Measurements from ENCODE around the gene CCL22. TPM values are rescaled to one million over a fixed set of nuclear protein-coding genes. Genes with fewer than 3 reads are reported as not detected.

Gene CCL22
- total RNA-seq, 1 donor from 2014 or later, result not detected

GRCh38 chr16:57318240-57318970 is 40.2 kb upstream of the CCL22 start:
- peak overlapping the region; percentile 95 for H2AFZ ChIP-seq (replicated peaks)

GRCh38 chr16:57319646-57320045 is 38.9 kb upstream of the CCL22 start:
- Histone ChIP-seq H3K4me2 (no peak overlapping the region), H3F3A (ENCODE audit: low read depth) (no peaks in the 10 kb centered on the region), H3K4me1 (peaks cover 6% of the 10 kb centered on the region), H3K79me2 (ENCODE audit: low read depth) (no peaks in the 10 kb centered on the region), H3K27ac (no peak overlapping the region), H3K4me3 (no peak overlapping the region), H3K27me3 (no peaks in the 10 kb centered on the region), H4K20me1 (ENCODE audit: low read depth) (no peaks in the 10 kb centered on the region), H2AFZ (replicated peaks) (no peak overlapping the region), H3K9ac (no peak overlapping the region), H3K36me3 (no peaks in the 10 kb centered on the region), H3K9me3 (ENCODE audit: low read depth) (no peaks in the 10 kb centered on the region)
- H3K4me1 Mint-ChIP-seq, result peaks cover 10% of the 10 kb centered on the region
- no peak for DNase-seq (ENCODE audit: low spot score)
- no peaks in the 10 kb centered on the region for H3K36me3 Mint-ChIP-seq
- no peak overlapping the region for H3K4me3 Mint-ChIP-seq
- no peaks in the 10 kb centered on the region for H3K9me3 Mint-ChIP-seq
- no peak overlapping the region for H3K27ac Mint-ChIP-seq
- no peak for TF ChIP-seq EZH2 (IDR thresholded peaks at IDR 0.05)
- TF ChIP-seq CTCF (IDR thresholded peaks at IDR 0.05), result no peak
- no peak for TF ChIP-seq EZH2phosphoT487 (IDR thresholded peaks at IDR 0.05)
- H3K27me3 Mint-ChIP-seq (ENCODE audit: insufficient read depth, low read depth), result peaks cover 2% of the 10 kb centered on the region

More at GRCh38 chr16:57318240-57318970, 40.2 kb upstream of the CCL22 start:
- no peaks in the 10 kb centered on the region for H3K36me3 Mint-ChIP-seq
- H3K9me3 Mint-ChIP-seq, result no peaks in the 10 kb centered on the region
- no peak overlapping the region for H3K9ac ChIP-seq
- H3K4me3 Mint-ChIP-seq, result no peak overlapping the region
- no peaks in the 10 kb centered on the region for H3K79me2 ChIP-seq (ENCODE audit: low read depth)
- DNase-seq (ENCODE audit: low spot score), result peak; percentile 36
- no peaks in the 10 kb centered on the region for H3K36me3 ChIP-seq
- no peak overlapping the region for H3K27ac ChIP-seq
- no peaks in the 10 kb centered on the region for H3F3A ChIP-seq (ENCODE audit: low read depth)
- no peaks in the 10 kb centered on the region for H4K20me1 ChIP-seq (ENCODE audit: low read depth)
- peaks cover 10% of the 10 kb centered on the region for H3K4me1 Mint-ChIP-seq
- H3K27ac Mint-ChIP-seq, result peak overlapping the region; percentile 93
- H3K27me3 ChIP-seq, result no peaks in the 10 kb centered on the region
- TF ChIP-seq CTCF (IDR thresholded peaks at IDR 0.05) (no peak), EZH2phosphoT487 (IDR thresholded peaks at IDR 0.05) (no peak), EZH2 (IDR thresholded peaks at IDR 0.05) (no peak)
- H3K27me3 Mint-ChIP-seq (ENCODE audit: insufficient read depth, low read depth), result peaks cover 2% of the 10 kb centered on the region
- H3K4me3 ChIP-seq, result no peak overlapping the region
- peaks cover 6% of the 10 kb centered on the region for H3K4me1 ChIP-seq
- no peaks in the 10 kb centered on the region for H3K9me3 ChIP-seq (ENCODE audit: low read depth)
- H3K4me2 ChIP-seq, result no peak overlapping the region

- no peaks in the 10 kb centered on the region for H3K27me3 ChIP-seq
- Mint-ChIP-seq H3K4me1 (peaks cover 2% of the 10 kb centered on the region), H3K4me3 (no peak overlapping the region)
These were observed 33.8 kb upstream of the CCL22 start for GRCh38 chr16:57324749-57325148.

More at GRCh38 chr16:57324749-57325148, 33.8 kb upstream of the CCL22 start:
- H3K9me3 ChIP-seq (ENCODE audit: low read depth), result peaks cover 4% of the 10 kb centered on the region
- no peak overlapping the region for H3K9ac ChIP-seq
- TF ChIP-seq EZH2phosphoT487 (IDR thresholded peaks at IDR 0.05) (no peak), EZH2 (IDR thresholded peaks at IDR 0.05) (no peak), CTCF (IDR thresholded peaks at IDR 0.05) (no peak)
- no peak overlapping the region for H3K4me3 ChIP-seq
- no peak overlapping the region for H3K27ac ChIP-seq
- no peak overlapping the region for H2AFZ ChIP-seq (replicated peaks)
- no peak for DNase-seq (ENCODE audit: low spot score)
- Mint-ChIP-seq H3K27ac (no peak overlapping the region), H3K36me3 (no peaks in the 10 kb centered on the region), H3K9me3 (peaks cover 4% of the 10 kb centered on the region), H3K27me3 (ENCODE audit: insufficient read depth, low read depth) (peaks cover 2% of the 10 kb centered on the region)
- peaks cover 4% of the 10 kb centered on the region for H3F3A ChIP-seq (ENCODE audit: low read depth)
- H3K4me2 ChIP-seq, result no peak overlapping the region
- no peaks in the 10 kb centered on the region for H3K4me1 ChIP-seq
- no peaks in the 10 kb centered on the region for H4K20me1 ChIP-seq (ENCODE audit: low read depth)
- H3K36me3 ChIP-seq, result no peaks in the 10 kb centered on the region
- no peaks in the 10 kb centered on the region for H3K79me2 ChIP-seq (ENCODE audit: low read depth)

Data from neural progenitor cell (in vitro differentiated cells).